Aorta (tissue), 5 donors: ENCODE data around the gene CUTC. TPM values are rescaled to one million over a fixed set of nuclear protein-coding genes. Genes with fewer than 3 reads are reported as not detected.
A peak's percentile ranks its signal among the peaks of the same experiment; 100 is the strongest.

Experiments used
- ATAC-seq: fragments of 200-7000 bp; cut with Tn5 transposase; one replicate; pipeline ENCODE4 v1.9.1; 2022; ENCODE audit warnings: moderate library complexity; ENCODE audit not compliant: low FRiP score
- DNase-seq, 2 donors: peaks; one replicate each; pipeline ENCODE4 v3.0.0-alpha.2; 2020
- H3K27ac ChIP-seq, 2 donors: one replicate each; pipeline ENCODE4 v1.5.1; 2013; ENCODE audit warnings: low read length in 2 of 2, mild to moderate bottlenecking in 2 of 2, moderate library complexity in 2 of 2, control low read depth in 1 of 2, inconsistent platforms in 1 of 2, low read depth in 1 of 2
- H3K27me3 ChIP-seq, 2 donors: one replicate each; pipeline ENCODE4 v1.6.1; 2013; ENCODE audit warnings: control low read depth in 1 of 2, low read length in 1 of 2, mild to moderate bottlenecking in 1 of 2, moderate library complexity in 1 of 2; ENCODE audit not compliant: insufficient read depth in 2 of 2, control insufficient read depth in 1 of 2
- H3K36me3 ChIP-seq, 2 donors: one replicate each; pipeline ENCODE4 v1.6.1; 2013; ENCODE audit warnings: control low read depth in 1 of 2, low read length in 1 of 2, mild to moderate bottlenecking in 1 of 2; ENCODE audit not compliant: insufficient read depth in 2 of 2, control insufficient read depth in 1 of 2
- H3K4me1 ChIP-seq, 2 donors: one replicate each; pipeline ENCODE4 v1.6.1; 2013; ENCODE audit warnings: low read length in 2 of 2, control low read depth in 1 of 2, mild to moderate bottlenecking in 1 of 2, moderate library complexity in 1 of 2; ENCODE audit not compliant: insufficient read depth in 2 of 2, control insufficient read depth in 1 of 2
- H3K4me3 ChIP-seq, 2 donors: one replicate each; pipeline ENCODE4 v1.5.1; 2013; ENCODE audit warnings: low read length in 2 of 2, control low read depth in 1 of 2, mild to moderate bottlenecking in 1 of 2
- H3K9me3 ChIP-seq: one replicate; pipeline ENCODE4 v1.6.1; 2013; ENCODE audit warnings: mild to moderate bottlenecking, low read length; ENCODE audit not compliant: control insufficient read depth
- WGBS, 2 donors: extraction: QIAGEN DNeasy Blood & Tissue Kit; methylation state at CpG; one replicate each; pipeline ENCODE4 v1.1.7; 2013; 5-methylcytosine and 5-hydroxymethylcytosine counted together
- intact Hi-C, 2 donors: fragments of 100-400 bp; cut with DNase I; formaldehyde crosslinking; loops; one replicate each; pipeline versions ENCODE4 v1.14.2 to v1.15.0; 2022
- polyA plus RNA-seq, 2 donors: library from polyadenylated mRNA; stranded (reverse); fragments of 200-250 nt; gene quantifications; one replicate each; pipeline ENCODE4 v1.2.3, GENCODE V29; 2013
- total RNA-seq, 2 donors: library from RNA; stranded (reverse); fragmentation: NEBNext Ultra II Directional; extraction: Animal tissue kit (Norgen Biotek cat#: 25700); gene quantifications; one replicate each; pipeline ENCODE4 v1.2.1, GENCODE V29; 2021
- donor health status: healthy with polysubstance abuse.
- donor health status: Bipolar disorder and iron deficiency.
- donor health status: DM: no; HTN: no; CAD: no.
- donor health status: DM: no; HTN: no; CAD: no.
- donor health status: DM: yes; HTN: yes; CAD: no.

CUTC gene
- total and polyA plus RNA-seq, 4 donors, result 16.5 to 22.4 (median 19.8) TPM

DNA sequence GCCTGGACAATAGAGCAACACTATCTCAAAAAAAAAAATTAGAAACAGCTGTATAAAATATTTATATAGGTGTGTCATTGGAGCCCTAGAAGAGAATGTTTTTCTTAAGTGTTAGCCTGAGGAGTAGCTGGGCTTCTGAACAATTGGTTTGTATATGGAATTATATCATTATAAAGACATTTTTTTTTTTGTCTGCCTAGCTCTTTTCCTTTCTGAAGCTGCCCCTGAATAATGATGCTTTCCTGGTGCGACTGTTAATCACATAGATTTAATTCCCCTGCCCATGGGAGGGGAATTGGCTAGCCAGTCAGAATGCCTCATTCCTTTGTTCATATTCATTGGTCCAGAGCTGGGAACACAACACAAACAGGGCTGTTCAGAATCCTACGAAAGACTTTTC lies 36.5 kb downstream of the CUTC start:
- H3K27me3 ChIP-seq, result no peaks in the 10 kb centered on the region
- no peaks in the 10 kb centered on the region for H3K9me3 ChIP-seq
- WGBS, 2 donors, result 66 to 70% methylated on average over 2 of the region's 2 CpGs
- H3K4me3 ChIP-seq, result no peak overlapping the region
- H3K27ac ChIP-seq, result no peak overlapping the region
- DNase-seq, result no peak
- ATAC-seq, result no peak
- H3K36me3 ChIP-seq, result no peaks in the 10 kb centered on the region
- H3K4me1 ChIP-seq, result no peaks in the 10 kb centered on the region
- intact Hi-C loops, result no loop called here

DNA sequence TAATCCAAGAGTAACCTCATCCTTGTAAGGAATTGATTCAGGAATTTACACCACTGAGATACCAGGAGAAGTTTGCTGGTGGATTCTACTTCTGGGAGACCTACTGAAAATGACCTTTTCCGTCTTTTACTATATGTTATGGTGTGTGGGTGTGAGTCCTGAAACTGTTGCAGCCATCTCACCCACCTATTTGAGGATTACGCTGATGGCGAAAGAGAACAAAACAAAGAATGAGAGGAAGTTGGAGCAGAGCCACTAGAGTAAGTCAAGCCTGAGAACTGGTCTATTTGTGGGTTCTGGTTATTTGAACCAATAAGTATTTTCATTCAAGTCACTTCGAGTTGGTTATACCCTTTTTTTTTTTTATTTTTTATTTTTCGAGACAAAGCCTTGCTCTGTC lies 37.7 kb downstream of the CUTC start:
- DNase-seq (no peak), ATAC-seq (no peak)
- H3K4me3 ChIP-seq, result no peak overlapping the region
- intact Hi-C loops, result no loop called here
- 84 to 87% methylated on average over 5 of the region's 5 CpGs for WGBS, 2 donors
- H3K36me3 ChIP-seq, result no peaks in the 10 kb centered on the region
- H3K9me3 ChIP-seq, result no peaks in the 10 kb centered on the region
- no peaks in the 10 kb centered on the region for H3K27me3 ChIP-seq
- no peaks in the 10 kb centered on the region for H3K4me1 ChIP-seq
- no peak overlapping the region for H3K27ac ChIP-seq

DNA sequence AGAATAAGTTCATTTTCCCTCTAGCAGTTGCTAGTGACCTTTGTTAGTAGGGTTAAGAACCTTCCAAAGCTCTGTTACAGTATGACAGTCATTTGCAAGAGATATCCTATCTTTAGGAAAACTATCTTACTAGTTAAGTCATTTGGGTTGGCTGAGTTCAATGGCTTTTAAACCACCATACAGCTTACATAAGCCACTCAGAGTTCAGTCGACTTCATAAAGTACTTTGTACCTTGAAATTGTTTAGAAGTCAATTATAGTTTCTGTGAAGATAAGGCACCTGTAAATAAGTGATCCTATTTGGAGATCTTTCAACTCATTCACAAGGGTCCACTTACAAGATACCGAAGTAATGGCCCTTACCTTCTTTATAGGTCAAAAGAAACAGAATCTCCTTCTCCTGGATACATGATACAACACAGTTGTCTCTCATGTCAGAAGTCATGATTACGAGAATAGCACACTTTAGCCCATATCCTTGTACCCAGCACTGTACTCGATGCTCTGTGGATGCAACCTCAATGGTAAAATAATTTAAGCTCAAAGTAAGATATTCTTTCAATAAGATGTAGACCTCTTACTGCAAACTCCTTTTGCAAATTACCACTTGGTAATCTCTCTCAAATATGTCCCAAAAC lies 38.5 kb downstream of the CUTC start:
- 81 to 83% methylated on average over 4 of the region's 4 CpGs for WGBS, 2 donors
- no peak for ATAC-seq
- Histone ChIP-seq H3K27me3 (no peaks in the 10 kb centered on the region), H3K36me3 (no peaks in the 10 kb centered on the region), H3K27ac (no peak overlapping the region), H3K4me3 (no peak overlapping the region), H3K4me1 (no peaks in the 10 kb centered on the region), H3K9me3 (no peaks in the 10 kb centered on the region)
- intact Hi-C loops, result no loop called here
- DNase-seq, result no peak

DNA sequence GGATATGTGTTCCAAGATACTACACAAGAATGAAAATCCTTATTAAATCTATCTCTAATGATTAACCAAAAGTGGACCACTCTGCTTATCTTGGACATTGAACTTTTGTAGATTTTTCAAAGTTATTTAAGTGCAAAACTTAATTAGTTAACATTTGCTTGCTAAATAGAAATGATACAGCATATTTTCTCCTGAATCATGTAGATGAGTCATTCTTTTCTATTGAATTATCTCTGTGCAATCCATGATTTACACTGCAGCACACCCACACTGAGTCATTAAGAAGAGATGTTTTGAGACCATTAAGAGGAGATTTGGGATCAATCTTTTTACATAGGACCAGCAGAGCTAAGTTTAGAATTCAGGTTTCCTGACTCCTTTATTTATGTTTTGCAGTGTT lies 43.8 kb downstream of the CUTC start:
- DNase-seq, result no peak
- intact Hi-C loops, result no loop called here

DNA sequence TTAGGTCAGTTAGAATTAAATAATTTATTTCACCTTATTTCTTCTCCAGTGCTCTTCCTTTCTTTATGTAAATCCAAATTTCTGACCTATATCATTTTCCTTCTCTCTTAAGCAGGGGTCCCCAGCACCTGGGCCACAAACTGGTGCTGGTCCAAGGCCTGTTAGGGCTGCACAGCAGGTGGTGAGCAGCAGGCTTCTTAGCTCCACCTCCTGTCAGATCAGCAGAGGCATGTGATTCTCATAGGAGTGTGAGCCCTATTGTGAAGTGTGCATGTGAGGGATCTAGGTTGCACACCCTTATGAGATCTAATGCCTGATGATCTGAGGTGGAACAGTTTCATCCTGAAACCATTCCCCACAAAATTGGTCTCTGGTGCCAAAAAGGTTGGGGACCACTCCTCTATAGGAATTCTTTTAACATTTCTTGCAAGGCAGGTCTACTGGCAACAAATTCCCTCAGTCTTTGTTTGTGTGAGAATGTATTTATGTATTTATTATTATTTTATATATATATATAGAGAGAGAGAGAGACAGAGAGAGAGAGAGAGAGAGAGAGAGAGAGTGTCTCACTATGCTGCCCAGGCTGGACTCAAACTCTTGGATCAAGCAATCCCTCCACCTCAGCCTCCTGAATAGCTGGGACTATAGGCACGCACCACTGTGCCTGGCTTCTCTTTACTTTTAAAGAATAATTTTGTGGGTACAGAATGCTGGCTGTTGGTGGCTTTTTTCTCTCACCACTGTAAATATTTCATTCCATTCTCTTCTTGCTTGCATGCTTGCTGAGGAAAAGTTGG lies 46.1 kb downstream of the CUTC start:
- Histone ChIP-seq H3K9me3 (no peaks in the 10 kb centered on the region), H3K27ac (no peak overlapping the region), H3K4me3 (no peak overlapping the region), H3K4me1 (no peaks in the 10 kb centered on the region), H3K36me3 (no peaks in the 10 kb centered on the region), H3K27me3 (no peaks in the 10 kb centered on the region)
- WGBS, 2 donors, result 72 to 81% methylated on average over 1 of the region's 1 CpG
- intact Hi-C loops, result no loop called here
- no peak for DNase-seq
- ATAC-seq, result no peak

More for the DNA sequence above, 43.8 kb downstream of the CUTC start:
- H3K27me3 ChIP-seq, result no peaks in the 10 kb centered on the region
- H3K4me1 ChIP-seq, result no peaks in the 10 kb centered on the region
- H3K27ac ChIP-seq, result no peak overlapping the region
- peak; percentile 79 for ATAC-seq
- no peaks in the 10 kb centered on the region for H3K9me3 ChIP-seq
- H3K36me3 ChIP-seq, result no peaks in the 10 kb centered on the region
- no peak overlapping the region for H3K4me3 ChIP-seq

DNA sequence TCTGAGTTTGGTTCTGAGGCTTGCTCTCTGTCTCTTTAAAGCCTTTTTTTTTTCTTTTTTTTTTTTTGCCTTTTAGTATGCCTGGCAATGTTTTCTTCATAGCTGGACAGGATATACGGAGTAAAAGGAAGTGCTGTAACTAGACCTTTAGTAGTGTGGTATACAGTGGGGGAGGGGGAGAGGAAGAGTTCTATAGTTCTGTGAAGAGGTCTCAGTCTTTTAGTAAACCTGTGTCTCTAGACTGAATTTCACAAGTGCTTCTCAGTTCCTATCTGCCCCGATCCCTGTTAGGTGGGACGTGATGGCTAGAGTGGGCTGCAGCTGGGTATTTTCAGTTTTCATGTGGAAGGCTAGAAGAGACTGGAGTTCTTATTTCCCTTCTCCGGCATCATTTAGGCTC lies 47.3 kb downstream of the CUTC start:
- H3K4me3 ChIP-seq, result no peak overlapping the region
- intact Hi-C loops, result no loop called here
- ATAC-seq (peak; percentile 54), DNase-seq (no peak)
- no peaks in the 10 kb centered on the region for H3K27me3 ChIP-seq
- no peaks in the 10 kb centered on the region for H3K36me3 ChIP-seq
- H3K27ac ChIP-seq, result no peak overlapping the region
- H3K4me1 ChIP-seq, result no peaks in the 10 kb centered on the region
- WGBS, 2 donors, result 24 to 42% methylated on average over 4 of the region's 4 CpGs
- H3K9me3 ChIP-seq, result no peaks in the 10 kb centered on the region

DNA sequence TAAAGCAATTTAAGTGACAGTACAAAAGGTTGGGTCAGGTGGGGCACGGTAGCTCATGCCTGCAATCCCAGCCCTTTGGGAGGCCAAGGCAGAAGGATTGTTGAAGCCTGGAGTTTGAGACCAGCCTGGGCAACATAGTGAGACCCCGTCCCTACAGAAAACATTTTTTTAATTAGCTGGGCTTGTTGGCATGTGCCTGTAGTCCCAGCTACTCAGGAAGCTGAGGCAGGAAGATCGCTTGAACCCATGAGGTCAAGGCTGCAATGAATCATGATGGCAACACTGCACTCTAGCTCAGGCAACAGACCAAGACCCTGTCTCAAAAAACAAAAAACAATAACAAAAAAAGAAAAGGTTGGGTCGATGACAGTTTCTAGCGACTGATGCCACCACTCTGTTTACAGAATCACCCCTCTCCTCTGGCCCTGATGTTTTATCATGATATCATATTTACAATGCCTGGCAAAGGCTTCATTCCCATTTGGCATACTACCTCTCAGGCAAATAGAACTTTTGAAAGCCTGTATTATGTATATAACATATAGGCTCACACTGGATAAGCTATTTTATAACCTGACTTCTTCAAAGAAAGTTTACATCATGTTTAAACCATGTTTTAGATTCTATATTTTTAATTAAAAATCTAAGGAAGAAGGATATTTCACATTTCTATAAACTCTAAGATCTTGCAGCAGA lies 49.8 kb downstream of the CUTC start:
- Histone ChIP-seq H3K27ac (no peak overlapping the region), H3K36me3 (no peaks in the 10 kb centered on the region), H3K4me3 (no peak overlapping the region), H3K4me1 (no peaks in the 10 kb centered on the region), H3K27me3 (no peaks in the 10 kb centered on the region), H3K9me3 (no peaks in the 10 kb centered on the region)
- ATAC-seq (no peak), DNase-seq (no peak)
- intact Hi-C loops, result no loop called here
- WGBS, 2 donors, result 71 to 72% methylated on average over 5 of the region's 5 CpGs

DNA sequence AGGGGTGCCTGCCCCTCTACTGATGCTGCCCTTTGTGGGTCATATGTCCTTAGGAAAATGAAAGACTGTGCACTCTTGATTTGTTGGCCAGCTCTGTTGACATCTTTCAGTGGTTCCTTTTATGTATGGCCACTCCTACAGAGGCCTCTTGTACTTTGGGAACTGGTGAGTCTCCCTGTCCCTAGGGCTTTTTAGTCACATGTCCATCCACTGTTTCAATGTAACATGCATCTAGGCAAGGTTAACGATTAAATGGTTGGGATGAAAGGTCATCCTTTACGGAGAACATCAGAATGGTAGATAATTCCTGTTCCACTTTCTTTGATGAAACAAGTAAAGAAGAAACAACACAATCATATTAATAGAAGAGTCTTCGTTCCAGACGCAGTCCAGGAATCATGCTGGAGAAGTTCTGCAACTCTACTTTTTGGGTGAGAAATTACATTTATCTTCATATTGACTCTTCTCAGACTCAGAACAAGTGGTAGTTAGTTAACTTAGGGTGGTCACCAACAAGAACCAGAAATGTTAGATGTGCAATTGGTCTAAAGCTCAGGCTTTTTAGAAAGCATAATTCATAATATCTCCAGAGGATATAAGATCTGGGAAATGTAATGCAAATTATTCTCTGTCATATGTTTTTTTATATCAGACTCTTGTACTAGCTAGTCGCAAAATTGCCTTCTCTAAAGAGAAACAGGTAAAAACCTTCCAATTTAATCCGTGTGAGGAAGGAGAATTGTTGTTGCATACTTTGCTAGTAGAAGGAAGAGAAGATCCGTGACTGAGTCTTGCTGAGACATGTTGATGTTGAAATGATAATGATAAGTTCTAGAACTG lies 50.6 kb downstream of the CUTC start, which contains the start of gene ABCC2:
ABCC2 (plus strand) TSS at position 194 of the 840 bp plus-strand sequence; CDS start at position 399, 205 bp downstream.
- WGBS, 2 donors, result 84 to 88% methylated on average over 7 of the region's 7 CpGs
- no peaks in the 10 kb centered on the region for H3K36me3 ChIP-seq
- intact Hi-C loops, result no loop called here
- DNase-seq, result no peak
- no peaks in the 10 kb centered on the region for H3K4me1 ChIP-seq
- no peak for ATAC-seq
- no peak within 1 kb of the TSS for H3K27ac ChIP-seq
- no peaks in the 10 kb centered on the region for H3K27me3 ChIP-seq
- no peaks in the 10 kb centered on the region for H3K9me3 ChIP-seq
- no peak within 1 kb of the TSS for H3K4me3 ChIP-seq
